IMR-90 (cell line): ENCODE measurements around the gene LNP1. TPM values are rescaled to one million over a fixed set of nuclear protein-coding genes. Genes with fewer than 3 reads are reported as not detected.

Experiments used
- ATAC-seq: fragments of 200-7000 bp; cut with Tn5 transposase; 2 replicates; pipeline ENCODE4 v1.9.1; 2020; ENCODE audit warnings: low read depth, mild to moderate bottlenecking, moderate library complexity
- BruUV-seq: library from RNA; stranded (reverse); fragments of 400-500 nt; replicated peaks from 2 replicates; lab custom pipeline; 2021; lab: Mats Ljungman, UMichigan
- CTCF ChIA-PET: fragments of 300-600 bp; formaldehyde crosslinking; extraction: SDS; loops from one replicate; lab custom pipeline; 2021; ENCODE audit warnings: antibody characterized with exemption; lab: Yijun Ruan, JAX
- POLR2A ChIA-PET: fragments of 300-600 bp; sonication (Branson Sonifier 250); formaldehyde crosslinking; loops from one replicate; lab custom pipeline; 2022; ENCODE audit warnings: antibody characterized with exemption; ENCODE audit not compliant: unreplicated experiment; lab: Charles Lee
- DNase-seq: peaks from one replicate; pipeline ENCODE4 v3.0.0; 2013
- H2AFZ ChIP-seq: replicated peaks from 2 replicates; pipeline ENCODE3; 2013; ENCODE audit warnings: low read length, mild to moderate bottlenecking; ENCODE audit not compliant: poor library complexity
- H2AK5ac ChIP-seq: 2 replicates; pipeline ENCODE4 v1.6.1; 2013; ENCODE audit warnings: low read depth, low read length, inconsistent platforms
- H2AK9ac ChIP-seq: replicated peaks from 2 replicates; pipeline ENCODE3; 2013; ENCODE audit warnings: mild to moderate bottlenecking, low read depth, low read length, moderate library complexity; ENCODE audit not compliant: poor library complexity
- H2BK120ac ChIP-seq: 2 replicates; pipeline ENCODE4 v1.6.1; 2013; ENCODE audit warnings: low read depth, low read length, inconsistent platforms
- H2BK15ac ChIP-seq: 3 replicates; pipeline ENCODE4 v1.6.1; 2013; ENCODE audit warnings: low read depth, low read length, inconsistent platforms
- H2BK20ac ChIP-seq: 2 replicates; pipeline ENCODE4 v1.6.1; 2013; ENCODE audit warnings: low read depth, mild to moderate bottlenecking, inconsistent platforms, low read length, moderate library complexity
- H2BK5ac ChIP-seq: 2 replicates; pipeline ENCODE4 v1.6.1; 2013; ENCODE audit warnings: mild to moderate bottlenecking, low read depth, low read length, inconsistent platforms; ENCODE audit not compliant: poor library complexity, severe bottlenecking
- H3K14ac ChIP-seq: replicated peaks from 2 replicates; pipeline ENCODE4 v1.6.1; 2013; ENCODE audit warnings: low read depth, low read length, inconsistent platforms
- H3K18ac ChIP-seq: 2 replicates; pipeline ENCODE4 v1.6.1; 2013; ENCODE audit warnings: low read depth, low read length, control low read depth
- H3K23ac ChIP-seq: 2 replicates; pipeline ENCODE4 v1.6.1; 2013; ENCODE audit warnings: low read depth, low read length, inconsistent platforms
- H3K27ac ChIP-seq: 2 replicates; pipeline ENCODE4 v1.5.1; 2013; ENCODE audit warnings: mild to moderate bottlenecking, control low read depth, low read length; ENCODE audit not compliant: insufficient read depth
- H3K27me3 ChIP-seq: 2 replicates; pipeline ENCODE4 v1.6.1; 2013; ENCODE audit warnings: low read length; ENCODE audit not compliant: control insufficient read depth, insufficient read depth
- H3K36me3 ChIP-seq: 2 replicates; pipeline ENCODE4 v1.6.1; 2013; ENCODE audit warnings: low read length, mixed read lengths; ENCODE audit not compliant: control insufficient read depth, insufficient read depth
- H3K4ac ChIP-seq: 2 replicates; pipeline ENCODE4 v1.6.1; 2013; ENCODE audit warnings: low read depth, low read length, inconsistent platforms
- H3K4me1 ChIP-seq: 2 replicates; pipeline ENCODE4 v1.6.1; 2013; ENCODE audit warnings: low read length, mixed read lengths; ENCODE audit not compliant: control insufficient read depth, insufficient read depth
- H3K4me2 ChIP-seq: 2 replicates; pipeline ENCODE4 v1.6.1; 2013; ENCODE audit warnings: low read depth, mild to moderate bottlenecking, control low read depth, low read length, moderate library complexity
- H3K4me3 ChIP-seq: 2 replicates; pipeline ENCODE4 v1.5.1; 2013; ENCODE audit warnings: low read depth, mild to moderate bottlenecking, control low read depth, low read length, moderate library complexity; ENCODE audit not compliant: insufficient read depth
- H3K56ac ChIP-seq: 2 replicates; pipeline ENCODE4 v1.6.1; 2013; ENCODE audit warnings: low read length, inconsistent platforms; ENCODE audit not compliant: insufficient read depth; ENCODE audit errors: extremely low read depth
- H3K79me1 ChIP-seq, 2 experiments: 2 replicates each; pipeline ENCODE4 v1.6.1; 2013; ENCODE audit warnings: low read length in 2 of 2, inconsistent platforms in 1 of 2, low read depth in 1 of 2
- H3K9ac ChIP-seq: 2 replicates; pipeline ENCODE4 v1.6.1; 2013; ENCODE audit warnings: low read depth, low read length, control low read depth
- H3K9me1 ChIP-seq: 2 replicates; pipeline ENCODE4 v1.6.1; 2013; ENCODE audit warnings: low read length, inconsistent platforms; ENCODE audit not compliant: insufficient read depth
- H3K9me3 ChIP-seq: 2 replicates; pipeline ENCODE4 v1.6.1; 2013; ENCODE audit warnings: low read length; ENCODE audit not compliant: control insufficient read depth, insufficient read depth
- H4K20me1 ChIP-seq: 2 replicates; pipeline ENCODE4 v1.6.1; 2013; ENCODE audit warnings: low read length, inconsistent platforms; ENCODE audit not compliant: insufficient read depth
- H4K5ac ChIP-seq: 2 replicates; pipeline ENCODE4 v1.6.1; 2013; ENCODE audit warnings: mild to moderate bottlenecking, low read depth, low read length, control low read depth
- H4K8ac ChIP-seq, 2 experiments: 2 replicates each; pipeline ENCODE4 v1.6.1; 2013; ENCODE audit warnings: low read depth in 2 of 2, low read length in 2 of 2, control low read depth in 1 of 2, inconsistent platforms in 1 of 2
- H4K91ac ChIP-seq: 2 replicates; pipeline ENCODE4 v1.6.1; 2013; ENCODE audit warnings: low read depth, low read length, inconsistent platforms; ENCODE audit not compliant: insufficient read depth
- CEBPB ChIP-seq: IDR thresholded peaks from 2 replicates; pipeline ENCODE4 v1.6.1; 2012; ENCODE audit warnings: low read depth, low read length, improper control_type of control experiment
- MAZ ChIP-seq: IDR thresholded peaks from 2 replicates; pipeline ENCODE4 v1.6.1; 2012; ENCODE audit warnings: low read depth, mild to moderate bottlenecking, low read length, improper control_type of control experiment, moderate library complexity, borderline replicate concordance
- SMC3 ChIP-seq: fragments of 150-350 bp; IDR thresholded peaks from 2 replicates; pipeline ENCODE4 v1.6.1; 2016; ENCODE audit warnings: low read depth, mild to moderate bottlenecking, antibody characterized with exemption, low read length, moderate library complexity
- USF2 ChIP-seq: fragments of 150-350 bp; IDR thresholded peaks from 2 replicates; pipeline ENCODE4 v1.6.1; 2017; ENCODE audit warnings: mild to moderate bottlenecking, antibody characterized with exemption, low read length, low read depth
- WGBS, 2 experiments: methylation state at CpG; one replicate each; pipeline versions ENCODE4 v1.1.5 to v1.1.7; 2013; ENCODE audit warnings: missing lambda C conversion rate in 2 of 2; ENCODE audit not compliant: insufficient read length in 1 of 2; ENCODE audit errors: extremely low coverage in 2 of 2; 5-methylcytosine and 5-hydroxymethylcytosine counted together
- dilution Hi-C: fragments of 300-500 bp; cut with HindIII; formaldehyde crosslinking; loops from one replicate; pipeline ENCODE4 v1.14.3; 2018; ENCODE audit warnings: low sequenced_read_pairs; ENCODE audit not compliant: unreplicated experiment
- in situ Hi-C: fragments of 300-500 bp; cut with MboI; formaldehyde crosslinking; loops from 3 replicates; pipeline ENCODE4 v1.14.3; 2019; ENCODE audit warnings: low sequenced_read_pairs, inconsistent platforms, mixed read lengths
- intact Hi-C: fragments of 100-400 bp; cut with micrococcal nuclease; formaldehyde crosslinking; loops from 2 replicates; pipeline ENCODE4 v1.10.0; 2022
- polyA plus RNA-seq, 3 experiments: library from polyadenylated mRNA; depleted of rRNA; stranded (reverse); fragments of >200 nt; gene quantifications; 2 replicates each; pipeline ENCODE4 v1.2.3, GENCODE V29; 2012; ENCODE audit warnings: low replicate concordance in 1 of 3
- total RNA-seq: library from RNA; depleted of rRNA; stranded (reverse); fragments of >200 nt; gene quantifications from 2 replicates; pipeline ENCODE4 v1.2.3, GENCODE V29; 2012

LNP1 gene
- total and polyA plus RNA-seq, 2 of the 4 experiments (the other 2 are of a cell fraction) = 2.2 to 2.4 TPM

GRCh38 chr3:100395679-100396431 is 5.5 kb upstream of the LNP1 start (continued):
- TF ChIP-seq SMC3 = no peak

DNA sequence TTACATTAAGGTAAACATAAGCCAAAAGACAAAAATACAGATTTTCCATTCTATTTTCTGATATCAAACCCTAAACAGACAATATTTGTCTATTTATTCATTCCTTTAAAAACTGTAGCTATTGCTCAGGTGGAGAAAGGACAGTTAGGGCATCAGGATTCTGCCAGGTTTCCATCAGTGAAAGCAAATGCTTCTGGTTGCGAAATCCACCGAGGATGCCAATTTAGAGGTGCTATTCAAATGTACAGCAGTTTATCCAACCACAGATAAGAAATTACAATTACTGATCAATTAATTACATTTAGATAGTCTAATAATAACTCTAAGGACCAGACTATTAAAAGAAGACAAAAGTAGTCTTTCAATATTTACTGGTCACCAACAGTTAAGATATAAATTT is 4.4 kb upstream of the LNP1 start:
- DNase-seq (no peak), ATAC-seq (no peak)
- POLR2A ChIA-PET = no interaction called here

More for the DNA sequence above, 4.4 kb upstream of the LNP1 start:
- CTCF ChIA-PET = no interaction called here
- Histone ChIP-seq H3K4me1 (no peaks in the 10 kb centered on the region), H4K8ac (no peak overlapping the region), H4K5ac (no peak overlapping the region), H3K27ac (no peak overlapping the region), H3K9ac (no peak overlapping the region), H3K79me1 (peaks cover under 1 to 34% of the 10 kb centered on the region in 2 experiments; a peak in 2 of 4 replicates), H3K9me3 (no peaks in the 10 kb centered on the region), H4K91ac (no peak overlapping the region), H3K14ac (no peak overlapping the region), H3K4ac (no peak overlapping the region), H4K20me1 (peaks cover 30% of the 10 kb centered on the region), H2AK5ac (no peak overlapping the region), H2AFZ (no peak overlapping the region), H2BK20ac (no peak overlapping the region), H2BK120ac (no peak overlapping the region), H3K4me2 (no peak overlapping the region), H3K9me1 (no peaks in the 10 kb centered on the region; the same call in 1 of the 2 replicates), H3K27me3 (no peaks in the 10 kb centered on the region), H3K36me3 (no peaks in the 10 kb centered on the region), H3K23ac (no peak overlapping the region), H3K18ac (no peak overlapping the region), H3K56ac (no peak overlapping the region), H3K4me3 (no peak overlapping the region), H2BK15ac (no peak overlapping the region), H2BK5ac (no peak overlapping the region), H2AK9ac (no peak overlapping the region)
- intact Hi-C loops = loop anchor here (5.0 kb wide), 1 partner anchor 315 kb away; no protein-coding TSS in a partner anchor
- no TSS peak for BruUV-seq
- WGBS, 2 experiments = no CpG with 5 or more reads among the region's 2 CpGs
- no peak for TF ChIP-seq MAZ
- peak; percentile 87 for TF ChIP-seq CEBPB
- TF ChIP-seq USF2 = no peak
- in situ Hi-C loops = no loop called here
- dilution Hi-C loops = no loop called here
